Renal cortical epithelial cell (primary cell): ENCODE results near the gene BLZF1. TPM values are rescaled to one million over a fixed set of nuclear protein-coding genes. Genes with fewer than 3 reads are reported as not detected.
"Not testable (repeated sequence)": the region's sequence is repeated elsewhere in the genome, so short reads cannot be mapped to it uniquely, and the experiment has no call there.

ENCODE experiments used
- DNase-seq: peaks from one replicate; pipeline ENCODE4 v3.0.0-alpha.2; 2011; ENCODE audit warnings: low read depth
- total RNA-seq: library from RNA; depleted of rRNA; stranded (reverse); fragments of >200 nt; gene quantifications from 2 replicates; pipeline ENCODE4 v1.2.3, GENCODE V29; 2014

The BLZF1 gene
- total RNA-seq, result 58.3 and 68.6 TPM in 2 replicates

- peak; percentile 96 for DNase-seq
Measured at GRCh38 chr1:169367686-169368405, at the start of gene BLZF1, which contains the start of gene NME7. Gene BLZF1 (plus strand): TSS chr1:169368195. CDS start chr1:169369523, 1,328 bp downstream. Gene NME7 (minus strand): TSS chr1:169367797. CDS start chr1:169367710, 87 bp downstream.

GRCh38 chr1:169318536-169319244 is 49.3 kb upstream of the BLZF1 start:
- no peak for DNase-seq

GRCh38 chr1:169321539-169321938 is 46.5 kb upstream of the BLZF1 start:
- peak; percentile 46 for DNase-seq

- no peak for DNase-seq
Measured at GRCh38 chr1:169322138-169322537, 45.9 kb upstream of the BLZF1 start.

- DNase-seq, result no peak
Measured at GRCh38 chr1:169325117-169325516, 42.9 kb upstream of the BLZF1 start.

GRCh38 chr1:169326261-169326955 is 41.6 kb upstream of the BLZF1 start:
- peak; percentile 14 for DNase-seq

- DNase-seq, result peak; percentile 76
Measured at GRCh38 chr1:169326956-169327268, 41.1 kb upstream of the BLZF1 start.

- DNase-seq, result no peak
Measured at GRCh38 chr1:169327875-169328274, 40.1 kb upstream of the BLZF1 start.

GRCh38 chr1:169329383-169329782 is 38.6 kb upstream of the BLZF1 start:
- no peak for DNase-seq

GRCh38 chr1:169330927-169331326 is 37.1 kb upstream of the BLZF1 start:
- no peak for DNase-seq

GRCh38 chr1:169334727-169335126 is 33.3 kb upstream of the BLZF1 start:
- DNase-seq, result not testable (repeated sequence)

GRCh38 chr1:169336947-169337715 is 30.9 kb upstream of the BLZF1 start:
- not testable (repeated sequence) for DNase-seq

- no peak for DNase-seq
Measured at GRCh38 chr1:169338617-169339016, 29.4 kb upstream of the BLZF1 start.

GRCh38 chr1:169339773-169340172 is 28.2 kb upstream of the BLZF1 start:
- no peak for DNase-seq

- DNase-seq, result no peak
Measured at GRCh38 chr1:169340882-169341281, 27.1 kb upstream of the BLZF1 start.

- not testable (repeated sequence) for DNase-seq
Measured at GRCh38 chr1:169342096-169342495, 25.9 kb upstream of the BLZF1 start.

- DNase-seq, result no peak
Measured at GRCh38 chr1:169345511-169345910, 22.5 kb upstream of the BLZF1 start.

- DNase-seq, result no peak
Measured at GRCh38 chr1:169346036-169346589, 21.9 kb upstream of the BLZF1 start.

- DNase-seq, result no peak
Measured at GRCh38 chr1:169347688-169348382, 20.2 kb upstream of the BLZF1 start.

- DNase-seq, result peak; percentile 57
Measured at GRCh38 chr1:169348383-169349036, 19.5 kb upstream of the BLZF1 start.
